Activated T-cell treated with anti-CD3 and anti-CD28 coated beads, Interleukin-2, amount 50 U/mL, for 48 hours (primary cell): ENCODE results near the gene CENPO.

Source experiments
- DNase-seq, 2 experiments: peaks; one replicate each; pipeline ENCODE4 v3.0.0-alpha.2; 2020

The CENPO gene

DNA sequence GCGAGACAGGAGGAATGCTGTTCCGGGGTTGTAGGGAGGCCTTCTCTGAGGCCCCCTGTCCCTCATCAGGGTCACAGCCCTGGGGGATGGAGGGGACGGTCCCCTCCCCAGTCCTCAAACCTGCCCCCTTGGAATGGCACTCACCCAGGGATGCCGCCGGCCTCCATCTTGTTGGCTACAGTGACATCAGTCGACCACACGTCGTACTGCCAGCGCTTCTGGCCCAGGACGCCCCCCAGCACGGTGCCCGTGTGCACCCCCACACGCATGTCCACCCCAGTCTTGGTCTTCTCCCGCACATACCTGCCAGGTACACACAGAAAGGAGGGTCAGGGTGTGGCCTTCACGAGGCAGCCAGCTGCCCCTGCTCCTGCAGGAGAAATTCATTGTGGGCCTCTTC, 46.5 kb downstream of the CENPO start:
- no peak for DNase-seq

DNA sequence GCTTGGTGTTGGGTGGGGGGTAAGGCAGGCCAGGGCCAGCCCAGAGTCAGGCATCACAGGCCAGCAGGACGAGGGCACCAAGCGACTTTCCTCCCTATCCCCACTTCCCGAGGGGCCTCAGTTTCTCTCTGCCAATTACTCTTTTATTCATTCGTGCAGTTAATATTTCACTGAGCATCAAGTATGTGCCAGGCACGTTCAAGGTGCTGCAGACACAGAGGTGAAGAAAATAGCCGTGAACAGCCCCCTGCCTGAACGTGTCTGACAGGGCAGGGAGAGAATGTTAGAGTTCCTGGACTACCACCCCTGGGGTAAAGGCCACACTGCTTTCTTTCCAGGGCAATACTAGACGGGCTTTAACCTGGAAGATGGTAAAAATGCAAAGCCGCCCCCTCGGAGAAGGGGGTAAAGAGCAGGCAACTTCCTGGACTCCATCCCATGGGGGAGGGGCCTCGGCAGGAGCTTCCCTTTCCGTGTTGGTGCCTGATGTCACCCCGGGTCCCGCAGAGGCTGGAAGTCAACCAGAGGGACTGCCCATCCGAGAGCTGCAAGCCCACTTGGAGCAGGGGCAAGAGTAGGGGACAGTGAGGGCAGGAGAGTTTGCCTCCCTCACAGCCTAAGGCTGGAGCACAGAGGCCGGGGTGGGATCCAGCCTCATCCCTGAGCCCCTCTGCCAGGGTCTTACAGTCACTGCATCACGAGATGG, 47.1 kb downstream of the CENPO start:
- no peak for DNase-seq

GRCh38 chr2:24840962-24841945, 48.0 kb downstream of the CENPO start:
- DNase-seq = no peak

- no peak for DNase-seq
These were observed 49.1 kb downstream of the CENPO start for GRCh38 chr2:24842081-24843050.

GRCh38 chr2:24843330-24843860, 50.2 kb downstream of the CENPO start:
- no peak for DNase-seq

- DNase-seq = no peak
These were observed 50.9 kb downstream of the CENPO start for GRCh38 chr2:24844023-24844685.

DNA sequence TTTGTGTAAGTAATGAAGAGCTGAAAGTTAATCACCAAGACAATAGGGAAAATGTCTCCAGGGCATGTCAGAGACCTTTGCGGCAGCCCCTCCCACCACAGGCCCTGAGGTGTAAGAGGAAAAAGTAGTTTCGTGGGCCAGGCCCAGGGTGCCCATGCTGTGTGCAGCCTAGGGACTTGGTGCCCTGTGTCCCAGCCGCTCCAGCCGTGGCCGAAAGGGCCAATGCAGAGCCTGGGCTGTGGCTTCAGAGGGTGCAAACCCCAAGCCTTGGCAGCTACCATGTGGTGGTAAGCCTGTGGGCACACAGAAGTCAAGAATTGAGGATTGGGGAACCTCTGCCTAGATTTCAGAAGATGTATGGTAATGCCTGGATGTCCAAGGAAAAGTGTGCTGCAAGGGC, 52.5 kb downstream of the CENPO start:
- DNase-seq = no peak

GRCh38 chr2:24850944-24851343, 57.7 kb downstream of the CENPO start:
- no peak for DNase-seq

DNA sequence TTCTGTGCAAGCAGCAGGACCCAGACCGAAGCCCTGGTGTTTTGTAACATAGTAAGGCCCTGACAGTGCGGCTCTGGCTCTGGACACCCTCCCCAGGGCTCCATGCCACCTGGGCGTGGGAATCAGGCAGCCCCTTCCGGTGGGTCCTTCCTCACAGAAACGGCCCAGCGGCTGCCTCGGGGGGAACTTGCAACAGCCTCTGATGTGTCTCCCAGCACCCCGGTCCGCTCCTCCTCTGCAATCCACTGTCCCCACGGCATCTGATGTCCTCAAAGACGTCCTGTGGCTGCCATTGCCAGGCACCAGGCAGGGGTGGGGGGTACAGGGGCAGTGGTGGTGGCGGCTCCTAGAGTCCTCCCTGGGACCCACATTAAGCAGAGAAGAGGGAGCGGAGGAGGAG, 58.8 kb downstream of the CENPO start:
- no peak for DNase-seq

- no peak for DNase-seq
These were observed 59.3 kb downstream of the CENPO start for GRCh38 chr2:24852431-24853020.

DNA sequence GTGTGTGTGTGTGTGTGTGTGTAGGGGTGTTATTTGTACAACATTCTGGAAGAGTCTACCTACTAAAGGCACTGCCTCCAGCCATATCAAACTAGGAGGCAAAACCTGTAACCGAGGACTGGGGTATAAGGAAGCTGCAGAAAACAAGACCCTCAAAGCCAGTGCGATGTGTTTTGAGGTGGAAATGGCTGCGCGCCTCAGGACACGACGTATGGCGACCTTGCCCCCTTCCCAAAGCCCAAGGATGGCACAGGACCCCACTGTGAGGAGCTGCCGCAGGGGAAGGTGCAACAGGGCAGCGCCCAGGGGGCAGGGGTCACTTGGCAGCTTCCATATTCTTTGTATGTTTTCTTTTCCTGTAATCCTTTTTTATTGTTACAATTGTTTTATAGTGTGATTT, 59.8 kb downstream of the CENPO start:
- DNase-seq = no peak

GRCh38 chr2:24853996-24854395, 60.8 kb downstream of the CENPO start:
- DNase-seq = no peak

DNA sequence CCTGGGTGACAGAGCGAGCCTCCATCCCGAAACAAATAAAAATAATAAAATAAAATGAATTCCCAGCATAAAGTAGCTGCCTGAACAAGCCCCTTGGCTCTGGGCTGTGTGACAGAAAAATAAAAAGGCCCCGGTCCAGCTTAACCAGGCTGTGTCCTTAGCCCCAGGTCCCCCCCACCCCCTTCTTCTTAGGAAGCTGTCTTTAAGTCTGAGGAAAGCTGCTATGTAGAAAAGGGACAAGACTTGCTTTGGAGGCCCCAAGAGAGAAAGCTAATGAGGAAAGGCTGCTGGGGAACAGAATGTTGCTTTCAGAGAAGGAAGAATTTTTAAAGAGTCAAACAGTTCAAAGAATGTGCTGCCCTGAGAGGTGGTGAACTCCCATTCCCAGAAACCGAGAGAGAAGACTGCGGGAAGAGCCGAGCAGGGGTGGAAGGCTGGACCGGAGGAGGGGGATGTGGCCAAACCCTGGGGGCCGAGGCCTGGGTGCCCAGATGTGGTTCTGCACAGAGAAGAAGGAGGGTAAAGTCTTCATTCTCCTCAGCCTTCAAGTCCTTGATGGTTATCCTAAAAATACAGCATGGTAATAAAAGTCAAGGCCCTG, 61.9 kb downstream of the CENPO start:
- DNase-seq = no peak

GRCh38 chr2:24855726-24856125, 62.5 kb downstream of the CENPO start:
- DNase-seq = no peak

DNA sequence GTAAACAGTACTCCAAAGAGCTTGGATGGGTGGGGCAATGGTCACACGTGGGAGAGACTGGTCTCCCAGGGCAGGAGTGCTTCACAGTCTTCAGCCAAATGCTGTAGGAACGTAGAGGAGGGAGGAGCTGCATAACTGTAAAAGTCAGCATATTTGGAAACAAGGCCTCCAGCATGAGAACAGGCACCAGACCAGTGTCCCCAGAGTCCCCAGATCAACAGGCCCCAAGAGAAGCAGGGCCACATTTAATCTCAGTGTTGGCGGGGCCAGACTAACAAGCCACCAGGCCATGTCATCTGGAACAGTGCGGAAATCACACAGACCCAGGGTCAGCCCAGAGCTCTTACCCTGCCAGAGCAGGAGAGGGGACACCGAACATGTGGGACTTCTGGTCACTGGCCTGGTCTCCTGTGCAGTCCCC, 63.6 kb downstream of the CENPO start:
- no peak for DNase-seq

GRCh38 chr2:24857746-24858145, 64.5 kb downstream of the CENPO start:
- no peak for DNase-seq

GRCh38 chr2:24858996-24859395, 65.8 kb downstream of the CENPO start:
- DNase-seq = no peak

- DNase-seq = no peak
These were observed 66.9 kb downstream of the CENPO start for GRCh38 chr2:24859968-24860600.

DNA sequence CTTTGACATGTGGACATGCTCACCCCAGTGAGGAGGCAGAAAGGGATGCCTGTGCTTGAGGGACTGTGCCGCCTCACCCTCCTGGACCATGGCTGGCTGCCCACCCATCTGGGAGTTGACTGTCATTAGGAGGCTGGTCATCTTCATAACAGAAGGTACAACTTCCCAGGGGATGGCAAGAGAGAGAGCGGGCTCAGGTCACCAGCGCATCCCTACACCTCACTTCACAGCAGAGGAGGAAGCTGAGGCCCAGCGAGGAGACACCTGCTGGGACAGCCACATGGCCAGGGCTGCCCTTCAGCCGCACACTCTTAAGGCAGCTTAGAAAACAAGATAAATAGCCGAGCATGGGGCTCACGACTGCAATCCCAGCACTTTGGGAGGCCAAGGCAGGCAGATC, 67.4 kb downstream of the CENPO start:
- no peak for DNase-seq

DNA sequence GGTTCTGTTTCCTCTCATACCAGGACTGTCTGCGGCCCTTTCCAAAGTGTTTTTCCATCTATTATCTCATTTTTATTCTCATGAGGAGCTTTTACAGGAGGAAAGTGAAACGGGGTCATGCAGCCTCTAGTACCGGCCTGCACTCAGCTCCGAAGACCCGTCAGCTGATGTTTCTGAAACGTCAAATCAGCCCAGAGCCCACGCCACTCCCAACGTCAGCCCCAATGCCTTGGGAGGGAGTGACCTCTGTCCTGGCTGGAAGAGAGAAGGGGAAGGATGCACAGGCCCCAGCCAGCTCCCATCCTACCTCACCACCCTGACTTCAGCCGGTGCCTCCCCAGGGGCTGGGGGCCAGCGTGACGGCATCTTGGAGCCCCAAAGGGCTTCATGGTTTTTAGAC, 68.3 kb downstream of the CENPO start:
- DNase-seq = no peak

GRCh38 chr2:24863641-24864040, 70.4 kb downstream of the CENPO start:
- no peak for DNase-seq
